ENCODE measurements around the gene PIK3AP1. TPM values are rescaled to one million over a fixed set of nuclear protein-coding genes. Genes with fewer than 3 reads are reported as not detected.

Gene PIK3AP1
- total and polyA plus RNA-seq, 2 of the 8 experiments (the other 6 are each of a cell fraction or from before 2014, with no cell fraction given) = 1.9 to 4.5 TPM

GRCh38 chr10:96708456-96708855 lies 11.9 kb downstream of the PIK3AP1 start:
- Histone ChIP-seq H3K23me2 (ENCODE audit: low read depth, low read length) (no peaks in the 10 kb centered on the region), H3K9ac (replicated peaks in 1 of 4; ENCODE audit: extremely low read depth in 1 of 4, low read depth in 3 of 4, low read length in 3 of 4) (no peak overlapping the region), H3K4ac (replicated peaks; ENCODE audit: insufficient read length, low read depth, low read length) (no peak overlapping the region), H3K23ac (ENCODE audit: insufficient read length) (no peak overlapping the region), H2BK15ac (ENCODE audit: low read length) (no peak overlapping the region), H2AFZ (ENCODE audit: low read length) (no peak overlapping the region), H3K36me3 (ENCODE audit: control insufficient read depth in 2 of 4, insufficient read depth in 4 of 4, low read length in 3 of 4) (no peaks in the 10 kb centered on the region), H4K8ac (ENCODE audit: extremely low read depth, insufficient read depth, low read length) (no peak overlapping the region), H3K4me1 (replicated peaks in 1 of 4; ENCODE audit: control insufficient read depth in 3 of 4, insufficient read depth in 4 of 4, low read length in 3 of 4) (no peaks in the 10 kb centered on the region), H3K9me3 (ENCODE audit: insufficient read depth in 2 of 2, low read depth in 1 of 2, low read length in 1 of 2) (no peaks in the 10 kb centered on the region), H3K4me2 (ENCODE audit: insufficient read depth in 1 of 2, low read depth in 2 of 2, low read length in 2 of 2) (no peak overlapping the region), H3K79me2 (ENCODE audit: control insufficient read depth in 1 of 2, insufficient read depth in 2 of 2, low read length in 2 of 2) (no peaks in the 10 kb centered on the region), H4K20me1 (replicated peaks in 1 of 2; ENCODE audit: control insufficient read depth in 1 of 2, insufficient read depth in 2 of 2, low read length in 2 of 2) (no peaks in the 10 kb centered on the region), H4K5ac (ENCODE audit: insufficient read length, low read depth, low read length) (no peak overlapping the region), H2AK5ac (ENCODE audit: low read depth, low read length) (no peak overlapping the region), H2BK20ac (ENCODE audit: low read length) (no peak overlapping the region), H2BK5ac (ENCODE audit: low read depth, low read length) (no peak overlapping the region), H3K4me3 (ENCODE audit: extremely low read depth in 1 of 4, insufficient read depth in 2 of 4, low read depth in 3 of 4, low read length in 4 of 4) (no peak overlapping the region), H4K91ac (replicated peaks; ENCODE audit: insufficient read length, low read length) (no peak overlapping the region), H3K56ac (replicated peaks; ENCODE audit: insufficient read length, low read depth, low read length) (no peak overlapping the region), H3K14ac (ENCODE audit: insufficient read length) (no peak overlapping the region), H3K18ac (ENCODE audit: extremely low read depth, low read length) (no peak overlapping the region), H2BK12ac (ENCODE audit: low read depth, low read length) (no peak overlapping the region), H3K27ac (ENCODE audit: low read depth, low read length) (no peak overlapping the region), H3K27me3 (replicated peaks in 1 of 4; ENCODE audit: control insufficient read depth in 3 of 4, extremely low read depth in 1 of 4, insufficient read depth in 3 of 4, low read length in 3 of 4) (no peaks in the 10 kb centered on the region), H2BK120ac (replicated peaks; ENCODE audit: low read depth, low read length) (no peak overlapping the region), H3K79me1 (ENCODE audit: low read depth, low read length) (no peaks in the 10 kb centered on the region)
- DNase-seq (ENCODE audit: low read depth in 1 of 2, low spot score in 2 of 2) (no peak), FAIRE-seq (no peak)
- ChIA-PET CTCF (ENCODE audit: partially characterized antibody) (interaction anchor here (0.8 kb wide), 1 partner anchor 68 kb away, joined by 3 read pairs; no protein-coding TSS in a partner anchor), POLR2A (ENCODE audit: partially characterized antibody) (interaction anchor here (0.7 kb wide), 1 partner anchor 11 kb away, joined by 3 read pairs; no protein-coding TSS in a partner anchor)
- TF ChIP-seq POU5F1 (IDR thresholded peaks at IDR 0.05; ENCODE audit: low read depth, low read length) = no peak
- TF ChIP-seq GABPA (IDR thresholded peaks at IDR 0.05; ENCODE audit: borderline replicate concordance, insufficient read depth, low read length) = no peak
- TF ChIP-seq BACH1 (IDR thresholded peaks at IDR 0.05; ENCODE audit: low read length) = no peak
- no peak for TF ChIP-seq CTBP2 (IDR thresholded peaks at IDR 0.05; ENCODE audit: borderline replicate concordance, insufficient read depth, insufficient read length, low read length)
- TF ChIP-seq POLR2A (IDR thresholded peaks at IDR 0.05; ENCODE audit: control extremely low read depth in 1 of 2, low read depth in 2 of 2, low read length in 2 of 2) = no peak
- WGBS, 2 experiments (ENCODE audit: extremely low coverage in 1 of 2, insufficient coverage in 1 of 2, insufficient read length in 1 of 2, insufficient replicate concordance in 2 of 2, low coverage in 1 of 2, low lambda C conversion rate in 2 of 2, missing lambda C conversion rate in 1 of 2) = 98% methylated on average over 5 of the region's 7 CpGs; no CpG with 5 or more reads in 1 of the 2 experiments

Data from H1 (cell line).